Astrocyte (in vitro differentiated cells and primary cell): ENCODE measurements around the gene FRMD5. TPM values are rescaled to one million over a fixed set of nuclear protein-coding genes. Genes with fewer than 3 reads are reported as not detected.

Experiments
- DNase-seq: peaks from one replicate; pipeline ENCODE4 v3.0.0-alpha.2; 2010; ENCODE audit warnings: low read depth
- FAIRE-seq: peaks from 2 replicates; lab custom pipeline; 2011; peaks lifted over from hg19 to GRCh38; lab: Jason Lieb, UNC
- H2AFZ ChIP-seq: 2 replicates; pipeline ENCODE4 v1.6.0; 2012; ENCODE audit warnings: low read depth, low read length, inconsistent platforms
- H3K27ac ChIP-seq: 2 replicates; pipeline ENCODE4 v1.5.1; 2011; ENCODE audit warnings: low read depth, low read length, inconsistent platforms
- H3K27me3 ChIP-seq: 2 replicates; pipeline ENCODE4 v1.6.0; 2011; ENCODE audit warnings: low read length, inconsistent platforms; ENCODE audit not compliant: insufficient read depth
- H3K36me3 ChIP-seq: 2 replicates; pipeline ENCODE4 v1.5.1; 2011; ENCODE audit warnings: low read length, inconsistent platforms; ENCODE audit not compliant: insufficient read depth
- H3K4me1 ChIP-seq: 2 replicates; pipeline ENCODE4 v1.5.1; 2011; ENCODE audit warnings: low read length, inconsistent platforms; ENCODE audit not compliant: insufficient read depth
- H3K4me2 ChIP-seq: 2 replicates; pipeline ENCODE4 v1.6.0; 2012; ENCODE audit warnings: low read length, inconsistent platforms
- H3K4me3 ChIP-seq: 2 replicates; pipeline ENCODE4 v1.5.1; 2011; ENCODE audit warnings: low read depth, mild to moderate bottlenecking, low read length, inconsistent platforms; ENCODE audit not compliant: insufficient read depth
- H3K79me2 ChIP-seq: 2 replicates; pipeline ENCODE4 v1.6.0; 2012; ENCODE audit warnings: mild to moderate bottlenecking, low read length, inconsistent platforms; ENCODE audit not compliant: insufficient read depth
- H3K9ac ChIP-seq: 2 replicates; pipeline ENCODE4 v1.6.0; 2012; ENCODE audit warnings: mild to moderate bottlenecking, low read length, inconsistent platforms
- H3K9me3 ChIP-seq: 2 replicates; pipeline ENCODE4 v1.5.1; 2012; ENCODE audit warnings: low read depth, mild to moderate bottlenecking, low read length, inconsistent platforms; ENCODE audit not compliant: insufficient read depth
- H4K20me1 ChIP-seq: 2 replicates; pipeline ENCODE4 v1.6.0; 2012; ENCODE audit warnings: low read length, inconsistent platforms; ENCODE audit not compliant: insufficient read depth
- H3K27ac Mint-ChIP-seq: one replicate; pipeline ENCODE4 v1.8.0; 2021; ENCODE audit warnings: mild to moderate bottlenecking, mixed read lengths; ENCODE audit not compliant: unreplicated experiment
- H3K27me3 Mint-ChIP-seq: one replicate; pipeline ENCODE4 v1.8.0; 2021; ENCODE audit warnings: low read depth, mixed read lengths; ENCODE audit not compliant: unreplicated experiment
- H3K36me3 Mint-ChIP-seq: one replicate; pipeline ENCODE4 v1.8.0; 2021; ENCODE audit warnings: low read depth, mixed read lengths; ENCODE audit not compliant: unreplicated experiment
- H3K4me1 Mint-ChIP-seq: one replicate; pipeline ENCODE4 v1.8.0; 2021; ENCODE audit warnings: low read depth, mixed read lengths; ENCODE audit not compliant: unreplicated experiment
- H3K4me3 Mint-ChIP-seq: one replicate; pipeline ENCODE4 v1.8.0; 2021; ENCODE audit warnings: mild to moderate bottlenecking, moderate library complexity, mixed read lengths; ENCODE audit not compliant: unreplicated experiment
- H3K9me3 Mint-ChIP-seq: one replicate; pipeline ENCODE4 v1.8.0; 2021; ENCODE audit warnings: mild to moderate bottlenecking, mixed read lengths; ENCODE audit not compliant: unreplicated experiment
- CTCF ChIP-seq: IDR thresholded peaks from 2 replicates; pipeline ENCODE4 v1.5.1; 2011; ENCODE audit warnings: low read depth, mild to moderate bottlenecking, inconsistent platforms, low read length, moderate library complexity; ENCODE audit not compliant: insufficient read depth
- EZH2 ChIP-seq: IDR thresholded peaks from 2 replicates; pipeline ENCODE4 v1.6.1; 2012; ENCODE audit warnings: mild to moderate bottlenecking, low read length, inconsistent platforms; ENCODE audit not compliant: insufficient read depth
- total RNA-seq: library from RNA; stranded (reverse); gene quantifications from 2 replicates; pipeline ENCODE4 v1.2.1, GENCODE V29; 2021

The FRMD5 gene
- total RNA-seq, 1 donor from 2014 or later, result 19.6 TPM

GRCh38 chr15:44015545-44016305, 179.3 kb downstream of the FRMD5 start:
- no peaks in the 10 kb centered on the region for H3K27me3 Mint-ChIP-seq
- no peak overlapping the region for H3K4me3 ChIP-seq
- no peak overlapping the region for H3K27ac ChIP-seq
- H3K27me3 ChIP-seq, result no peaks in the 10 kb centered on the region
- no peak overlapping the region for H3K4me3 Mint-ChIP-seq
- H3K9me3 Mint-ChIP-seq, result no peaks in the 10 kb centered on the region
- H3K36me3 Mint-ChIP-seq, result peaks cover 2% of the 10 kb centered on the region
- H3K36me3 ChIP-seq, result no peaks in the 10 kb centered on the region
- no peak for DNase-seq
- no peak for FAIRE-seq
- no peak overlapping the region for H3K9ac ChIP-seq
- H3K27ac Mint-ChIP-seq, result no peak overlapping the region
- peaks cover 30% of the 10 kb centered on the region for H3K79me2 ChIP-seq
- no peak overlapping the region for H3K4me2 ChIP-seq
- no peaks in the 10 kb centered on the region for H3K9me3 ChIP-seq
- TF ChIP-seq EZH2, result no peak
- TF ChIP-seq CTCF, result no peak
- peaks cover 20% of the 10 kb centered on the region for H4K20me1 ChIP-seq
- H3K4me1 ChIP-seq, result no peaks in the 10 kb centered on the region
- H2AFZ ChIP-seq, result no peak overlapping the region
- peaks cover 5% of the 10 kb centered on the region for H3K4me1 Mint-ChIP-seq

GRCh38 chr15:44011238-44011854, 183.7 kb downstream of the FRMD5 start:
- H3K4me1 Mint-ChIP-seq, result peaks cover 20% of the 10 kb centered on the region

More at GRCh38 chr15:44011238-44011854, 183.7 kb downstream of the FRMD5 start:
- no peak for DNase-seq
- Mint-ChIP-seq H3K27me3 (no peaks in the 10 kb centered on the region), H3K27ac (peak overlapping the region; percentile 8), H3K9me3 (no peaks in the 10 kb centered on the region), H3K36me3 (peaks cover 2% of the 10 kb centered on the region), H3K4me3 (no peak overlapping the region)
- no peaks in the 10 kb centered on the region for H3K9me3 ChIP-seq
- no peak overlapping the region for H3K4me3 ChIP-seq
- no peak overlapping the region for H3K4me2 ChIP-seq
- peaks cover 23% of the 10 kb centered on the region for H3K79me2 ChIP-seq
- no peaks in the 10 kb centered on the region for H3K36me3 ChIP-seq
- H3K27ac ChIP-seq, result no peak overlapping the region
- no peak overlapping the region for H2AFZ ChIP-seq
- H3K4me1 ChIP-seq, result peaks cover 11% of the 10 kb centered on the region
- H3K27me3 ChIP-seq, result no peaks in the 10 kb centered on the region
- peaks cover 35% of the 10 kb centered on the region for H4K20me1 ChIP-seq
- no peak overlapping the region for H3K9ac ChIP-seq
- TF ChIP-seq EZH2 (no peak), CTCF (no peak)
- no peak for FAIRE-seq
